Muscle of leg (tissue), 11 donors: ENCODE measurements around the gene CCT2. TPM values are rescaled to one million over a fixed set of nuclear protein-coding genes. Genes with fewer than 3 reads are reported as not detected.
A peak's percentile ranks its signal among the peaks of the same experiment; 100 is the strongest.

Experiments
- DNase-seq: peaks from one replicate; pipeline ENCODE4 v3.0.0; 2013
- H3K27ac ChIP-seq: one replicate; pipeline ENCODE4 v1.5.1; 2013; ENCODE audit warnings: mild to moderate bottlenecking, low read length, control low read depth
- H3K27me3 ChIP-seq: one replicate; pipeline ENCODE4 v1.6.1; 2013; ENCODE audit warnings: low read length; ENCODE audit not compliant: control insufficient read depth, insufficient read depth
- H3K36me3 ChIP-seq: one replicate; pipeline ENCODE4 v1.6.1; 2013; ENCODE audit warnings: low read length; ENCODE audit not compliant: control insufficient read depth, insufficient read depth
- H3K4me1 ChIP-seq: one replicate; pipeline ENCODE4 v1.6.1; 2013; ENCODE audit warnings: low read length; ENCODE audit not compliant: control insufficient read depth, insufficient read depth
- H3K4me3 ChIP-seq: one replicate; pipeline ENCODE4 v1.5.1; 2013; ENCODE audit warnings: low read length, control low read depth
- H3K9me3 ChIP-seq: replicated peaks from 2 replicates; pipeline ENCODE4 v1.6.1; 2013; ENCODE audit warnings: low read depth, low read length; ENCODE audit not compliant: control insufficient read depth
- WGBS: methylation state at CpG from one replicate; pipeline ENCODE4 v1.1.5; 2013; ENCODE audit warnings: missing lambda C conversion rate; ENCODE audit not compliant: insufficient coverage; 5-methylcytosine and 5-hydroxymethylcytosine counted together
- polyA plus RNA-seq, 8 donors: library from polyadenylated mRNA; unstranded; fragments of 120-200 nt; gene quantifications; one replicate each; pipeline versions ENCODE4 v1.2.1 to v1.2.3, GENCODE V29; 2013; ENCODE audit warnings: inconsistent platforms in 1 of 8, low replicate concordance in 1 of 8; ENCODE audit not compliant: insufficient read length in 8 of 8, insufficient read depth in 1 of 8
- total RNA-seq: library from RNA; stranded (reverse); fragments of 120-200 nt; gene quantifications from one replicate; pipeline ENCODE4 v1.2.4, GENCODE V29; 2013

CCT2 gene
- total and polyA plus RNA-seq, 9 donors = 165 to 196 (median 178) TPM

DNA sequence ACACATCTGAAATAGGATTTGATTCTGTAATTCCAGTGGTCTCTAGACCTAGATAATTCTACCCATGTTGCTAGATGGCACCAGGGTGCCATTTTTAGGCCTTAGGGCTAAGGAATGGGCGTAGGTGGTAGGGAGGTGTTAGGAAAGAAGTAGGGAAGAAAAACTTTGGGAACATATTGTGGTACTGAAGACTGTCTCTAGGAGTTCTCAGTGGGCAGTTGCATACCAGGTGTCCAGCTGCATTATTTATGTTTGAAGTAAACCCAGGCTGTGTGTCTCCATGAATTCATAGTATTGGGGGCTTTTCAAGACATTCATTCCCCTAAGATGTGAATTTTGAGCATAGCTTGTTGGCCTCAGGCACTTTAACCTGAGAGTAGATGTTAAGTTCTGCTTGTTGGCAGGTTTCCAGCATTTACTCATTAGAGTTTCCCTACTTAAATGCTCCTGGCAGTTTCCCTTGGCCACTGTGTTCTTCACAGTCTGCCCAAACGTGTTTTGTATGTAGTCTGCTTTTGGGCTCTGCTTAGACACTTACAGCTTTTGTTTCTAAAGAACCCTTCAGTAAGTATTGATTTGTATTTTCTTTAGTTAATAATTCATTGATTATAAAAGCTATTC, 31.5 kb upstream of the CCT2 start:
- Histone ChIP-seq H3K27me3 (no peaks in the 10 kb centered on the region), H3K4me3 (no peak overlapping the region), H3K27ac (no peak overlapping the region), H3K36me3 (no peaks in the 10 kb centered on the region), H3K4me1 (no peaks in the 10 kb centered on the region), H3K9me3 (no peaks in the 10 kb centered on the region)
- 91% methylated on average over 1 of the region's 2 CpGs for WGBS
- DNase-seq = peak; percentile 52

- no CpG with 5 or more reads among the region's 6 CpGs for WGBS
- Histone ChIP-seq H3K27ac (no peak overlapping the region), H3K27me3 (no peaks in the 10 kb centered on the region), H3K4me3 (no peak overlapping the region), H3K9me3 (no peaks in the 10 kb centered on the region), H3K4me1 (no peaks in the 10 kb centered on the region), H3K36me3 (no peaks in the 10 kb centered on the region)
- no peak for DNase-seq
Observed at GRCh38 chr12:69555461-69555860, 29.8 kb upstream of the CCT2 start.

DNA sequence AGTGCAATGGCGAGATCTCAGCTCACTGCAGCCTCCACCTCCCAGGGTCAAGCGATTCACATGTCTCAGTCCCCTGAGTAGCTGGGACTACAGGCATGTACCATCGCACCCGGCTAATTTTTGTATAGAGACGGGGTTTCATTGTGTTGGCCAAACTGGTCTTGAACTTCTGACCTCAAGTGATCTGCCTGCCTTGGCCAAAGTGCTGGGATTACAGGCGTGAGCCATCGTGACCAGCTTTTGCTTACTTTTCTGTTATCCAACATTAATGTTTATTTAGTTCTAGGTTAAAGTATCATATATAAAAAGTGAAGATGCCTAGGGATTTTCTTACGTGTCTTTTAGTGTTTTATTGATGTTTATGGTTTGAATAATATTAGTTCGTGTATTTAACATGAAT, 28.9 kb upstream of the CCT2 start:
- Histone ChIP-seq H3K9me3 (no peaks in the 10 kb centered on the region), H3K4me1 (no peaks in the 10 kb centered on the region), H3K27ac (no peak overlapping the region), H3K36me3 (no peaks in the 10 kb centered on the region), H3K4me3 (no peak overlapping the region), H3K27me3 (no peaks in the 10 kb centered on the region)
- 100% methylated on average over 3 of the region's 9 CpGs for WGBS
- no peak for DNase-seq

GRCh38 chr12:69563166-69563762, 22.0 kb upstream of the CCT2 start:
- Histone ChIP-seq H3K36me3 (peaks cover 9% of the 10 kb centered on the region), H3K27me3 (no peaks in the 10 kb centered on the region), H3K4me1 (no peaks in the 10 kb centered on the region), H3K9me3 (no peaks in the 10 kb centered on the region), H3K4me3 (no peak overlapping the region), H3K27ac (no peak overlapping the region)
- no peak for DNase-seq
- WGBS = 90% methylated on average over 2 of the region's 2 CpGs

GRCh38 chr12:69566603-69567002, 18.7 kb upstream of the CCT2 start:
- 78% methylated on average over 3 of the region's 3 CpGs for WGBS
- H3K36me3 ChIP-seq = peaks cover 13% of the 10 kb centered on the region

DNA sequence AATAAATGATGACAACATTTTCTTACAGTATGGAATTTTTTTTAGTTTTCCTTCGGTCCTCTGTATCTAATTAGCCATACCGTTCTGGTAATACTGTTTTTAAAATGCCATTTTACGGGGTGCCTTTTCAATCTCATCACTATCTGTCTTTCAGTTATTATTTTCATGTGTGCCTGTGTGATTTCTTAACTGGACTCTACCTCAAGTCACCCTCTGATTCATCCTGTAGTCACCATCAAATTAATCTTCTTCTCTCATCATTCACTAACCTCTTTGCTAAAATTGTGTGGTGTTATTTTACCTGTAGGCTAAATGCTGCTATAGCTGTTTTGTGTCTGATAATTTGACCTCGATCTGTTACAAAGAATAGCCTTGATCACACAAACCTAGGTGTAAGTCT, 16.0 kb upstream of the CCT2 start:
- Histone ChIP-seq H3K27ac (no peak overlapping the region), H3K9me3 (no peaks in the 10 kb centered on the region), H3K36me3 (peaks cover 17% of the 10 kb centered on the region), H3K4me1 (no peaks in the 10 kb centered on the region), H3K4me3 (no peak overlapping the region), H3K27me3 (no peaks in the 10 kb centered on the region)
- DNase-seq = no peak
- WGBS = no CpG with 5 or more reads among the region's 4 CpGs

More at GRCh38 chr12:69566603-69567002, 18.7 kb upstream of the CCT2 start:
- Histone ChIP-seq H3K4me3 (no peak overlapping the region), H3K27me3 (no peaks in the 10 kb centered on the region), H3K27ac (no peak overlapping the region), H3K9me3 (no peaks in the 10 kb centered on the region), H3K4me1 (no peaks in the 10 kb centered on the region)
- no peak for DNase-seq

- Histone ChIP-seq H3K4me3 (no peak overlapping the region), H3K4me1 (no peaks in the 10 kb centered on the region), H3K9me3 (no peaks in the 10 kb centered on the region), H3K36me3 (peaks cover 24% of the 10 kb centered on the region), H3K27me3 (no peaks in the 10 kb centered on the region), H3K27ac (no peak overlapping the region)
- 89% methylated on average over 4 of the region's 10 CpGs for WGBS
- DNase-seq = no peak
Observed at GRCh38 chr12:69570000-69570516, 15.2 kb upstream of the CCT2 start.

DNA sequence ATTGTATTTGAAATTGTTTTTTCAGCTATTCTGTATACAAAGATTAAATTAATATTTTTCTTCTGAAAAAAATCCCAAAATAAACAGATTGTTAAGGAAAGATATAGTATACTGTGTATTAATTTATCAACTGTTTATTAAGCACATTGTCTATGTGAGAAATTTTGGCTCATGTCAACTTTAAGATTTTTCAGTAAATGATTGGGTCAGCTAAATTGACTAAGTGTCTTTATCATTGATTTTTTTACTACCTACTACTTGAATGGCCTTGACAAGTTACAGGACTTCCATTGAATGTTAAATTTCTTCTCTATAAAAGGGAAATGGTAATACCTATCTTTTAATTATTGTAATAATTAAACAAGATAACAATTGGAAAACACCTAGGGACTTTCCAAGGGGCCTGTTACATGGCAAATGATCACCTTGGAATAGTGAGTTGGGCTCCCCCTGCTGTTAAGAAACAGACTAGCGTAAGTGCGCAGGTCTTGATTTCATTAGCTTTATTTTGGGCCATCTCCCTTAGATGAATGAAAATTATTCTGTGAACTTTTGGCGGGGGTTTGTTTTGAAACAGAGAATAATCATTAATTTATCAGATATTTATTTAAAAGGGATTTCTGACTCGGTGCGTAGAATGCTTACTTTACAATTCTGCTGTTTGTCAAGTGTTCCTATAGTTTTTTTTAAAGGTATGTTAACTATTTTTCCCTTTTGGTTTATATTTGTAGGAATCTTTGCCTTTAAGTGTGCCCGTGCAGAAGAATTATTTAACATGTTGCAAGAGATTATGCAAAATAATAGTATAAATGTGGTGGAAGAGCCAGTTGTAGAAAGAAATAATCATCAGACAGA, 14.5 kb upstream of the CCT2 start:
- H3K27ac ChIP-seq = no peak overlapping the region
- no peaks in the 10 kb centered on the region for H3K4me1 ChIP-seq
- H3K4me3 ChIP-seq = no peak overlapping the region
- WGBS = no CpG with 5 or more reads among the region's 6 CpGs
- peaks cover 29% of the 10 kb centered on the region for H3K36me3 ChIP-seq
- DNase-seq = peak; percentile 68
- H3K9me3 ChIP-seq = no peaks in the 10 kb centered on the region
- H3K27me3 ChIP-seq = no peaks in the 10 kb centered on the region

- no peak for DNase-seq
- Histone ChIP-seq H3K27me3 (no peaks in the 10 kb centered on the region), H3K36me3 (peaks cover 24% of the 10 kb centered on the region), H3K9me3 (no peaks in the 10 kb centered on the region), H3K4me1 (no peaks in the 10 kb centered on the region), H3K4me3 (no peak overlapping the region), H3K27ac (no peak overlapping the region)
- no CpG with 5 or more reads among the region's 3 CpGs for WGBS
Observed at GRCh38 chr12:69575346-69575745, 9.9 kb upstream of the CCT2 start.

DNA sequence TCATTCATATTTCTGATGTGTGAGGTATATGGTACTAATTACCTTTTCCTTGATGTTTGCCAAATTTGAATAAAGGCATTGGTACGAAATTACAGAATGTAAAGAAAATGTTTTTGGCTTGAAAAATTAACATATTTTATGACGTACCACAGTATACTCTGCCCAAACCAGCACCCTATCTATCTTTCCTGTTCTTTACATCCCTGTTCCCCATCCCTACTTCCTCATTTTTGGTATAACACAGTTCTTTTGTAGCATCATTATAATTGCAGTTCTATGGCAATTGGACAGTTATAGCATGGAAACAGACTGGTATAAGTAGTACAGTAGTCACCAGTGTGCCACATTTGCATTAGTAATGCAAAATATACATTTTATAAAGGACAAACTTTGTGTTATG, 7.0 kb upstream of the CCT2 start:
- H3K27ac ChIP-seq = no peak overlapping the region
- no peaks in the 10 kb centered on the region for H3K4me1 ChIP-seq
- WGBS = no CpG with 5 or more reads among the region's 2 CpGs
- H3K36me3 ChIP-seq = peaks cover 16% of the 10 kb centered on the region
- DNase-seq = no peak
- H3K9me3 ChIP-seq = no peaks in the 10 kb centered on the region
- H3K27me3 ChIP-seq = no peaks in the 10 kb centered on the region
- H3K4me3 ChIP-seq = no peak overlapping the region
